GM23248 (cell line): ENCODE results near the gene STOM.

Experiments
- EZH2 ChIP-seq: fragments of 200-600 bp; sonication (generic); IDR thresholded peaks from 2 replicates; pipeline ENCODE4 v1.6.1; 2018; ENCODE audit warnings: antibody characterized with exemption, mild to moderate bottlenecking; ENCODE audit not compliant: insufficient read depth, poor library complexity, severe bottlenecking
- EZH2phosphoT487 ChIP-seq: fragments of 200-600 bp; sonication (generic); IDR thresholded peaks from 2 replicates; pipeline ENCODE4 v1.6.1; 2018; ENCODE audit warnings: antibody characterized with exemption, moderate library complexity, mild to moderate bottlenecking, low read depth; ENCODE audit not compliant: insufficient read depth

- no peak for TF ChIP-seq EZH2
- no peak for TF ChIP-seq EZH2phosphoT487
Observed at GRCh38 chr9:121318631-121319382, 51.2 kb downstream of the STOM start.
